MCF 10A (cell line): ENCODE measurements around the gene PBX1. TPM values are rescaled to one million over a fixed set of nuclear protein-coding genes. Genes with fewer than 3 reads are reported as not detected.

ENCODE experiments used
- BruUV-seq: library from RNA; stranded (reverse); fragments of 400-500 nt; replicated peaks from 2 replicates; lab custom pipeline; 2021; lab: Mats Ljungman, UMichigan
- CTCF ChIA-PET: fragments of 300-600 bp; sonication (Branson Sonifier 250); formaldehyde crosslinking; extraction: SDS; loops from one replicate; lab custom pipeline; 2021; ENCODE audit warnings: antibody characterized with exemption, inconsistent platforms; lab: Yijun Ruan, JAX
- POLR2A ChIA-PET: fragments of 300-600, 350-650 bp; sonication (Branson Sonifier 250); formaldehyde crosslinking; extraction: SDS; loops from one replicate; lab custom pipeline; 2020; ENCODE audit warnings: antibody characterized with exemption, inconsistent platforms; lab: Yijun Ruan, JAX
- DNase-seq: peaks from one replicate; pipeline ENCODE4 v3.0.0-alpha.2; 2018; ENCODE audit not compliant: unreplicated experiment
- H3K27ac Mint-ChIP-seq: one replicate; pipeline ENCODE4 v1.8.0; 2022; ENCODE audit warnings: mild to moderate bottlenecking, low read depth, mixed read lengths; ENCODE audit not compliant: unreplicated experiment
- H3K27me3 Mint-ChIP-seq: one replicate; pipeline ENCODE4 v1.8.0; 2022; ENCODE audit warnings: mixed read lengths; ENCODE audit not compliant: insufficient read depth, unreplicated experiment
- H3K36me3 Mint-ChIP-seq: one replicate; pipeline ENCODE4 v1.8.0; 2022; ENCODE audit warnings: mild to moderate bottlenecking, moderate library complexity, mixed read lengths; ENCODE audit not compliant: insufficient read depth, unreplicated experiment
- H3K4me1 Mint-ChIP-seq: one replicate; pipeline ENCODE4 v1.8.0; 2022; ENCODE audit warnings: mixed read lengths; ENCODE audit not compliant: insufficient read depth, unreplicated experiment
- H3K4me3 Mint-ChIP-seq: one replicate; pipeline ENCODE4 v1.8.0; 2022; ENCODE audit warnings: mild to moderate bottlenecking, moderate library complexity, mixed read lengths; ENCODE audit not compliant: unreplicated experiment
- H3K9me3 Mint-ChIP-seq: one replicate; pipeline ENCODE4 v1.8.0; 2022; ENCODE audit warnings: mixed read lengths; ENCODE audit not compliant: unreplicated experiment
- CTCF ChIP-seq: fragments of 200-600 bp; IDR thresholded peaks from one replicate; pipeline ENCODE4 v1.8.0; 2022; ENCODE audit warnings: antibody characterized with exemption, mild to moderate bottlenecking; ENCODE audit not compliant: unreplicated experiment
- intact Hi-C: fragments of 100-400 bp; cut with micrococcal nuclease; formaldehyde crosslinking; loops from 2 replicates; pipeline ENCODE4 v1.14.1; 2022
- total RNA-seq: library from RNA; stranded (reverse); gene quantifications from 2 replicates; pipeline ENCODE4 v1.2.3, GENCODE V29; 2022

PBX1 gene
- total RNA-seq, 1 experiment from 2014 or later, result 5.8 TPM

DNA sequence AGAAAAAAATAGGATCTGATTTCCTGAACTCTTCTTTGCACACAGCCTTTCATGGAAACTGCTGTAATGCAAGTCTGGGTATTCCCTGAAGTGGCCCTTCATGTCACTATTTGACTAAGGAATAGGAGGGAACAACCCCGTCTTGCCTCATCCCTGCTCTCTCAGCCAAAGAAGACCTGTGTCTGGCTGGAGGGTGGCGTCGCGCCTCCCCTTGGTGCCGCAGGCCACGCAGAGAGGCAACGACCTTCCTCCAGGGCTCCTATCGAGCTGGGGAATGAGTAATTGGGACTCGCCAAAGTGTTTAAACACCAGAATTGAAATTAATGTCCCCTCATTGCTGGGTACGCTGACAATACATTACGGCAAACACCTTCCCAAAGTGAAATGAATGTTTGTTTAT lies 129.8 kb downstream of the PBX1 start:
- intact Hi-C loops, result no loop called here
- H3K4me3 Mint-ChIP-seq, result no peak overlapping the region
- DNase-seq, result no peak
- H3K27ac Mint-ChIP-seq, result no peak overlapping the region
- CTCF ChIA-PET, result interaction anchor here (1.1 to 1.7 kb wide), 3 partner anchors 15 to 99 kb away, joined by 3 read pairs; no protein-coding TSS in a partner anchor
- no peak for TF ChIP-seq CTCF
- no peaks in the 10 kb centered on the region for H3K4me1 Mint-ChIP-seq
- no peaks in the 10 kb centered on the region for H3K36me3 Mint-ChIP-seq
- no peaks in the 10 kb centered on the region for H3K9me3 Mint-ChIP-seq
- no peaks in the 10 kb centered on the region for H3K27me3 Mint-ChIP-seq
- BruUV-seq, result no TSS peak
- POLR2A ChIA-PET, result no interaction called here

DNA sequence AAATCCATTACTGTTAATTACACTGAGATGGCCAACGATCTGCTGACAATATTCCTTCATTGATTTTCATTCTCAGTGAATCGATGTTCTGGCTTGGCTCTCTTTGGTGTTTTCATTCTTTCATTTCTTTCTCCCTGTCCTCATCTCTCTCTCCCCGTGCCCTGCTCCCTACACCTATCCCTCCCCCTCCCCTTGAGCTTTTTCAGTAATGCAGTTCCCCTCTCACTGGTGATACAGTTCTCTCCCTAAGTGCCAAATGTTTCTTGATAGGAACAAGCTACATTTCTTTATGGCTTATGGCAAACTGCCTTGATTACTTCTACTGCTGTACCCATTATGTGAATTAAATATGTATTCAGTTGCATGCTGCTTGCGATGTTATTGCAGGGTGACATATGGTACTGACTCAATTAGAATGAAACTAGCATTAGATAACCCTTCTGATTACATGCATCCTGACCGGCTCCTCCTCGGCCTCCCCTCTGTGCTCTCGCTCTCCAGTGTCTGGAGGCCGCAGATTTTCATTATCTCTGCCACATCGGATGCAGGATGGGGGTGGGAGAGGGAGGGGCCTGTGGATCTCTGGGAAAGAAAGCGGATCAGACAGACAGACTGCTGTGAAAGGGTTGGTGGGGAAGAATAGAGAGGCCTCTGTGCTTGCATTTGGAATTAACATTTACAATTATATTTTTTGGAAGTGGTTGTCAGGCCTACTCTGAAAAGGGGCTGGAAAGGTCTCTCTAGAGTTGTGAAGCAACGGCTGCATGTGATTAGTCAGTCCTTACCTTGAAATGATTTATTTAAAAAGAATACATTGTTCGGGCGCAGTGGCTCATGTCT lies 130.9 kb downstream of the PBX1 start:
- DNase-seq, result no peak
- TF ChIP-seq CTCF, result no peak
- intact Hi-C loops, result no loop called here
- no peak overlapping the region for H3K27ac Mint-ChIP-seq
- ChIA-PET POLR2A (interaction anchor here (0.6 to 0.8 kb wide), 2 partner anchors 14 to 1166 kb away, joined by 3 read pairs; no protein-coding TSS in a partner anchor), CTCF (interaction anchor here (0.6 to 1.7 kb wide), 7 partner anchors 14 to 1161 kb away, joined by 3 to 4 read pairs (median 3); no protein-coding TSS in a partner anchor)
- no peaks in the 10 kb centered on the region for H3K9me3 Mint-ChIP-seq
- H3K4me1 Mint-ChIP-seq, result no peaks in the 10 kb centered on the region
- BruUV-seq, result no TSS peak
- no peaks in the 10 kb centered on the region for H3K36me3 Mint-ChIP-seq
- no peaks in the 10 kb centered on the region for H3K27me3 Mint-ChIP-seq
- no peak overlapping the region for H3K4me3 Mint-ChIP-seq

DNA sequence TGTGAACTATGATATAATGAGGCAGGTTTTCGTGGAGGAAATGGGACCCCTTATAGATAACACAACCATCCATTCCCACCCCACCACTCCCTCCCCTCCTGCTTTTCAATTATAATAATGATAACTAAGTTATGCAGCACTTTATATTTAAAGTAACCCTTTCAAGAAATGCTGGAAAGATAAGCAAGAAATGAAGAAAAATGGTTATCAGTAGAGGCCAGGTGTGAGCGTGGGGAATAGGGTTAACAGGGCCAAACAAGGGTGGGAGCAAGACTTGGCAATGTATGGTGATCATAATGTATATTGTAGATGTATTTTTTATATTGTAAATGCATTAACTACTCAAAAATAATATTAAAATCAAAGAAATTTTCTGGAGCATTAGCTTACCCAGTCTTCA lies 133.4 kb downstream of the PBX1 start:
- H3K4me1 Mint-ChIP-seq, result no peaks in the 10 kb centered on the region
- CTCF ChIA-PET, result interaction anchor here (0.6 to 0.9 kb wide), 3 partner anchors 14 to 913 kb away, joined by 3 to 4 read pairs (median 4); no protein-coding TSS in a partner anchor
- H3K4me3 Mint-ChIP-seq, result no peak overlapping the region
- POLR2A ChIA-PET, result interaction anchor here (0.9 to 1.5 kb wide), 2 partner anchors 9 to 14 kb away, joined by 3 read pairs; no protein-coding TSS in a partner anchor
- no peak for DNase-seq
- intact Hi-C loops, result no loop called here
- BruUV-seq, result no TSS peak
- H3K36me3 Mint-ChIP-seq, result no peaks in the 10 kb centered on the region
- H3K27me3 Mint-ChIP-seq, result no peaks in the 10 kb centered on the region
- no peak for TF ChIP-seq CTCF
- H3K27ac Mint-ChIP-seq, result no peak overlapping the region
- no peaks in the 10 kb centered on the region for H3K9me3 Mint-ChIP-seq
